ENCODE measurements around the gene RPS27. TPM values are rescaled to one million over a fixed set of nuclear protein-coding genes. Genes with fewer than 3 reads are reported as not detected.

Gene RPS27
- total RNA-seq, 1 experiment from 2014 or later, result 1,095 TPM

DNA sequence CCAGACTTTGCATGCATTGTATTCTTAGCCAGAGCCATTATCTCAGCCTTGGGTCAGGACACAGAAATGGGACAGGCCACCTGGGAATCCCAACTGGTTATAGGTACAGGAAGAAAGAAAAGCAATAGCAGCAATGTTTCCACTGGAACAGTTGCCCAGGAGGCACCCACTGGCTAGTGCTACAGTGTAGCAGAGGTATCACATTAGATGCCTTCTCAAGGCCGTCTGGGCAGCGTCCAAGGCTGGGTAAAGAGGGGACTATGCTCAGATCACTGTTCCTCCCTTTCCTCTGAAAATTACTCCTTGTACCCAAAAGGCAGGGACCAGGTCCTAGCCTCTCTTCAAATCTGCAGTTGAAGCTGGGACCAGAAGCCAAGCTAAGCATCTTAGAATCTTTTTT is 20.2 kb upstream of the RPS27 start:
- Histone ChIP-seq H3K27ac (ENCODE audit: low read length) (no peak overlapping the region), H3K36me3 (ENCODE audit: control insufficient read depth, insufficient read depth, low read length) (no peaks in the 10 kb centered on the region; the same call in 1 of the 2 replicates), H3K4me1 (ENCODE audit: control insufficient read depth, insufficient read depth, low read length) (peaks cover 9% of the 10 kb centered on the region; the same call in 1 of the 2 replicates), H3K9me3 (ENCODE audit: control insufficient read depth, insufficient read depth, low read depth, low read length) (no peaks in the 10 kb centered on the region), H3K27me3 (ENCODE audit: control insufficient read depth, insufficient read depth, low read length) (no peaks in the 10 kb centered on the region), H3K4me3 (ENCODE audit: low read depth in 2 of 2, low read length in 2 of 2) (no peak overlapping the region)
- no TSS peak for BruUV-seq (replicated peaks)
- in situ Hi-C loops (cut with HindIII; ENCODE audit: low pct_unique_long_range_greater_than_20kb, low sequenced_read_pairs) (no loop called here), intact Hi-C loops (cut with micrococcal nuclease; ENCODE audit: unreplicated experiment) (no loop called here)
- TF ChIP-seq SIN3A (IDR thresholded peaks at IDR 0.05; ENCODE audit: borderline replicate concordance, insufficient read depth, low read depth, low read length) (no peak), POLR2AphosphoS5 (IDR thresholded peaks at IDR 0.05; ENCODE audit: low read depth, low read length) (no peak), TCF7L2 (IDR thresholded peaks at IDR 0.05; ENCODE audit: low read depth, low read length) (no peak)
- TF ChIP-seq, protein P1, sequence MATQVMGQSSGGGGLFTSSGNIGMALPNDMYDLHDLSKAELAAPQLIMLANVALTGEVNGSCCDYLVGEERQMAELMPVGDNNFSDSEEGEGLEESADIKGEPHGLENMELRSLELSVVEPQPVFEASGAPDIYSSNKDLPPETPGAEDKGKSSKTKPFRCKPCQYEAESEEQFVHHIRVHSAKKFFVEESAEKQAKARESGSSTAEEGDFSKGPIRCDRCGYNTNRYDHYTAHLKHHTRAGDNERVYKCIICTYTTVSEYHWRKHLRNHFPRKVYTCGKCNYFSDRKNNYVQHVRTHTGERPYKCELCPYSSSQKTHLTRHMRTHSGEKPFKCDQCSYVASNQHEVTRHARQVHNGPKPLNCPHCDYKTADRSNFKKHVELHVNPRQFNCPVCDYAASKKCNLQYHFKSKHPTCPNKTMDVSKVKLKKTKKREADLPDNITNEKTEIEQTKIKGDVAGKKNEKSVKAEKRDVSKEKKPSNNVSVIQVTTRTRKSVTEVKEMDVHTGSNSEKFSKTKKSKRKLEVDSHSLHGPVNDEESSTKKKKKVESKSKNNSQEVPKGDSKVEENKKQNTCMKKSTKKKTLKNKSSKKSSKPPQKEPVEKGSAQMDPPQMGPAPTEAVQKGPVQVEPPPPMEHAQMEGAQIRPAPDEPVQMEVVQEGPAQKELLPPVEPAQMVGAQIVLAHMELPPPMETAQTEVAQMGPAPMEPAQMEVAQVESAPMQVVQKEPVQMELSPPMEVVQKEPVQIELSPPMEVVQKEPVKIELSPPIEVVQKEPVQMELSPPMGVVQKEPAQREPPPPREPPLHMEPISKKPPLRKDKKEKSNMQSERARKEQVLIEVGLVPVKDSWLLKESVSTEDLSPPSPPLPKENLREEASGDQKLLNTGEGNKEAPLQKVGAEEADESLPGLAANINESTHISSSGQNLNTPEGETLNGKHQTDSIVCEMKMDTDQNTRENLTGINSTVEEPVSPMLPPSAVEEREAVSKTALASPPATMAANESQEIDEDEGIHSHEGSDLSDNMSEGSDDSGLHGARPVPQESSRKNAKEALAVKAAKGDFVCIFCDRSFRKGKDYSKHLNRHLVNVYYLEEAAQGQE (IDR thresholded peaks at IDR 0.05; ENCODE audit: insufficient read depth in 1 of 2, low read depth in 2 of 2, low read length in 1 of 2), result no peak
- TF ChIP-seq, protein P2, sequence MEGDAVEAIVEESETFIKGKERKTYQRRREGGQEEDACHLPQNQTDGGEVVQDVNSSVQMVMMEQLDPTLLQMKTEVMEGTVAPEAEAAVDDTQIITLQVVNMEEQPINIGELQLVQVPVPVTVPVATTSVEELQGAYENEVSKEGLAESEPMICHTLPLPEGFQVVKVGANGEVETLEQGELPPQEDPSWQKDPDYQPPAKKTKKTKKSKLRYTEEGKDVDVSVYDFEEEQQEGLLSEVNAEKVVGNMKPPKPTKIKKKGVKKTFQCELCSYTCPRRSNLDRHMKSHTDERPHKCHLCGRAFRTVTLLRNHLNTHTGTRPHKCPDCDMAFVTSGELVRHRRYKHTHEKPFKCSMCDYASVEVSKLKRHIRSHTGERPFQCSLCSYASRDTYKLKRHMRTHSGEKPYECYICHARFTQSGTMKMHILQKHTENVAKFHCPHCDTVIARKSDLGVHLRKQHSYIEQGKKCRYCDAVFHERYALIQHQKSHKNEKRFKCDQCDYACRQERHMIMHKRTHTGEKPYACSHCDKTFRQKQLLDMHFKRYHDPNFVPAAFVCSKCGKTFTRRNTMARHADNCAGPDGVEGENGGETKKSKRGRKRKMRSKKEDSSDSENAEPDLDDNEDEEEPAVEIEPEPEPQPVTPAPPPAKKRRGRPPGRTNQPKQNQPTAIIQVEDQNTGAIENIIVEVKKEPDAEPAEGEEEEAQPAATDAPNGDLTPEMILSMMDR (IDR thresholded peaks at IDR 0.05), result no peak
- ChIA-PET POLR2A (interaction anchor here (0.7 kb wide), 2 partner anchors 20 to 178 kb away, joined by 4 to 11 read pairs; no protein-coding TSS in a partner anchor), CTCF (interaction anchor here (0.7 kb wide), 1 partner anchor 141 kb away, joined by 5 read pairs; no protein-coding TSS in a partner anchor)
- DNase-seq (ENCODE audit: low read depth, low spot score) (no peak), ATAC-seq (no peak)

DNA sequence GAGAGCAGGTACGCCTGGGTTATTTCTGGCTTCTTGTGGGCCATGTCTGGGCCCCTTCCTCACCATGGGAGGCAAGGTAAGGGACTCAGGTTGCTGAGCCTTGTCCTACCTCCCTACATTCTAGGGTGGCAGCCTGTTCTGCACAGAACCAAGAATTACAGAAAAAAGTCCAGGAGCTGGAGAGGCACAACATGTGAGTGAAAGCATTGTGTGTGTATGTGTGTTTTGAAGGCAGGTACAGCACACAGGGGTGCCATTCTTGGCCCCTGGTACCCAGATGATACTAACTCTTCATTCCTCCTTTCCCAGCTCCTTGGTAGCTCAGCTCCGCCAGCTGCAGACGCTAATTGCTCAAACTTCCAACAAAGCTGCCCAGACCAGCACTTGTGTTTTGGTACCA is 17.5 kb upstream of the RPS27 start:
- intact Hi-C loops (cut with micrococcal nuclease; ENCODE audit: unreplicated experiment), result no loop called here
- H3K36me3 ChIP-seq (ENCODE audit: control insufficient read depth, insufficient read depth, low read length), result no peaks in the 10 kb centered on the region; the same call in 1 of the 2 replicates
- in situ Hi-C loops (cut with HindIII; ENCODE audit: low pct_unique_long_range_greater_than_20kb, low sequenced_read_pairs), result no loop called here
- POLR2A ChIA-PET, result no interaction called here
- no peak overlapping the region for H3K27ac ChIP-seq (ENCODE audit: low read length)
- H3K4me1 ChIP-seq (ENCODE audit: control insufficient read depth, insufficient read depth, low read length), result peaks cover 8% of the 10 kb centered on the region; the same call in 1 of the 2 replicates
- CTCF ChIA-PET, result no interaction called here
- H3K9me3 ChIP-seq (ENCODE audit: control insufficient read depth, insufficient read depth, low read depth, low read length), result no peaks in the 10 kb centered on the region
- BruUV-seq (replicated peaks), result no TSS peak
- TF ChIP-seq, protein P2 (IDR thresholded peaks at IDR 0.05), result no peak
- TF ChIP-seq, protein P1 (IDR thresholded peaks at IDR 0.05; ENCODE audit: insufficient read depth in 1 of 2, low read depth in 2 of 2, low read length in 1 of 2), result no peak
- TF ChIP-seq TCF7L2 (IDR thresholded peaks at IDR 0.05; ENCODE audit: low read depth, low read length), result no peak
- TF ChIP-seq SIN3A (IDR thresholded peaks at IDR 0.05; ENCODE audit: borderline replicate concordance, insufficient read depth, low read depth, low read length), result no peak
- 0 out of 2 replicates have a peak, but pooled peaks have one; percentile 25 for TF ChIP-seq POLR2AphosphoS5 (IDR thresholded peaks at IDR 0.05; ENCODE audit: low read depth, low read length)
- DNase-seq (ENCODE audit: low read depth, low spot score) (no peak), ATAC-seq (no peak)
- H3K4me3 ChIP-seq (ENCODE audit: low read depth in 2 of 2, low read length in 2 of 2), result no peak overlapping the region
- H3K27me3 ChIP-seq (ENCODE audit: control insufficient read depth, insufficient read depth, low read length), result no peaks in the 10 kb centered on the region
